Superior temporal gyrus (tissue), 1 donor: ENCODE measurements around the gene SLC30A7.
"Not testable (repeated sequence)": the region's sequence is repeated elsewhere in the genome, so short reads cannot be mapped to it uniquely, and the experiment has no call there.

Experiments
- DNase-seq: peaks from one replicate; pipeline ENCODE4 v3.0.0-alpha.2; 2016; ENCODE audit errors: extremely low spot score

Gene SLC30A7

GRCh38 chr1:100895540-100896480 lies at the start of gene SLC30A7:
Gene SLC30A7 (plus strand): TSS chr1:100896090. CDS start chr1:100896263, 173 bp downstream.
- DNase-seq = peak; percentile 87

- DNase-seq = no peak
These were observed 48.4 kb upstream of the SLC30A7 start for GRCh38 chr1:100847361-100848082.

DNA sequence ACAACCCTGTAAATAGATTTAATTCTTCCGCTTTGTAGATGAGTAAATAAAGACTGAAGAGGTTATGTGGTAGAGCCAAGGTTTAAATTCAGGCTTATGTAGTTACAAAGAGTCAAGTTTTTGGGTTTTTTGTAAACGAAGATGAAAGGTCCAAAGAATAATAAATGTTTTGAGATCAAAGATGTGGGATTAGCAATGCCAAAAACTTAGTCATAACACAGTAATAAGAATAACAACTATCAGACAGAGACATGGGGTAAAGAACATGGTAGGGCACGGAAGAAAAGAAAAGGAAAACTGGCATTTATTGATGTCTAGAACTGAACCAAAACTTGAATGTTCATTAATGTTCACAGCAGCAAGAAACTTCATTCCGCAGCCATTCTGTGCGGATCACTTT lies 44.2 kb upstream of the SLC30A7 start:
- no peak for DNase-seq

DNA sequence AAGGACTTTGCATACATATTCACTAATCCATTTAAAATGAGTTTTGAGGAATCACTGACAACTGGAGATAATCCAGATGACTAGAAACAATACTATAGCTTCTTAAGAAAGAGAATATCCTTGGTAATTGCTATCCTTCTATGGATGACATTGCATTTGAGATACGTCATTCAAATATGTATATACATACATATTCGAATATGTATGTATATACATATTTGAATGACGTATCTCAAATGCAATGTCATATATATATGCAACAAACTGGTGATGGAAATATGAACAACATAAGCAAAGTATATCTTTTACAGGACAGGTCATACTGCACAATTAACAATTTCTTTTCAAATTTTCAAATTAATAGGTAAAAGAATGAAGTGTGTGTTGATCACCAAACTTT lies 42.9 kb upstream of the SLC30A7 start:
- DNase-seq = no peak

DNA sequence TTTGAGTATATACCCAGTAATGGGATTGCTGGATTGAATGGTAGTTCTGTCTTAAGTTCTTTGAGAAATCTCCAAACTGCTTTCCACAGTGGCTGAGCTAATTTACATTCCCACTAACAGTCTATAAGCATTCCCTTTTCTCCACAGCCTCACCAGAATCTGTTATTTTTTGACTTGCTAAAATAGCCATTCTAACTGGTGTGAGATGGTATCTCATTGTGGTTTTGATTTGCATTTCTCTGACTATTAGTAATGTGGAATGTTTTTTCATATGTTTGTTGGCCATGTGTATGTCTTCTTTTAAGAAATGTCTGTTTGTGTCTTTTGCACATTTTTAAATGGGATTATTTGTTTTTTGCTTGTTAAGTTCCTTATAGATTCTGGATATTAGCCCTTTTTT lies 40.8 kb upstream of the SLC30A7 start:
- DNase-seq = not testable (repeated sequence)

- no peak for DNase-seq
These were observed 35.4 kb upstream of the SLC30A7 start for GRCh38 chr1:100860397-100860991.

DNA sequence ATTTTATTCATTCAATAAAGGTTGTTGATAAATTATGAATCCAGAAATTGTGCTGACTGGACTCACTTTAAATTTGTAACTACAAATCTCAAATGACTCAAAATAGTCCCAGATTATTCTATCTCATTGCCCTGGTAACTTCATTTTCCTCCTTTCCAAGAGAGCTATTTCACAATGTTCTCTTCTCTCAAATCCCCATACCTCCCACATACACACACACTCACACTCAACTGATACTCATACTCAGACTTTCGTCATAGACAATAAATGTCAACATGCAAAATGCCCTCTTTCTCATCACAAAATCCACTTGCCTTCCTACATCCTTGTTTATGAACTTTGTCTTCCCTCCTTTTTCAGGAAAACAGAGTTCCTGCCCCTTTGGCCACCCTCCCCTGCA lies 34.5 kb upstream of the SLC30A7 start:
- peak; percentile 30 for DNase-seq

GRCh38 chr1:100862591-100862990 lies 33.3 kb upstream of the SLC30A7 start:
- DNase-seq = no peak

- DNase-seq = peak; percentile 57
These were observed 29.6 kb upstream of the SLC30A7 start for GRCh38 chr1:100866041-100866900.

DNA sequence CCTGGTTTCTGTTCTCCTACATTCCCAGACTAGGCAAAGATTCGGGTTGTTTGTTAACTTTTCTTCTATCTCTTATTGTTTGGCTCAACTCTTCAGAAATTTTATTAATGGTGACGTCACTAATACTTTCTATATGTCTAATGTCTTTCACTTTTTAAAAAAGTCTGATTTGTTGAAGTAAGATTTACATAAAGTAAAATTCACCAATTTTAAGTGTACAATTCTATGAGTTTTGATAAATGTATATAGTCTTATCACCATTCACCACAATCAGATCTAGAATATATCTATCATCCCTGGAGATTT lies 29.0 kb upstream of the SLC30A7 start:
- DNase-seq = no peak

DNA sequence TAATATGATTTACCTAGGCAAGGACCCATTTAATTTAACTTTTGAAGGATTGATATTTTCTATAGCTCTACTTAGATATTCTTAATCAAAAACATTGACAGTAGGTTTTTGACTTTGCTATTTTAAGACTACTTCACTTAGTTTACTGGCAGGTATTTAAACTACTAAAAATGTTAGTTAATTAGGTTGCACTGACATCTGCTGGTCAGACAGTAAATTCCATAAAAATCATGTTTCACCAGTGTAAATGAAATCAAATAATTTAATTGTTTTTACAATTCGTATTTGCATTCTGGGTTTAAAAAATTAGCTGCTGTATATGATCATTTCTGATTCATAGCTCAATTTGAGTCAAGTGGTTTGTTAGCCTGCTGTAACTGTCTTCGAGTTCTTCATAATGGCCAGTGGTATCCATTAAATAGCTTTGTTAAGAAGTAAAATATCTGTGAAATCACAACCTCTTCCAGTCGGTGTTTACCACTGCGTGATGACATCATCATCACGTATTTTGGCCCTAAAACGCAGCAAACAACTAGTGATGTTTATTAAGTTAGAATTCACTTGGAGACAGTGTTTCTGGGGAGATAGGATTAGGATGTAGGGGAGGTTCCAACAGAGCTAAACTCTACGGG lies 27.4 kb upstream of the SLC30A7 start:
- DNase-seq = peak; percentile 81

GRCh38 chr1:100869996-100870395 lies 25.9 kb upstream of the SLC30A7 start:
- no peak for DNase-seq

DNA sequence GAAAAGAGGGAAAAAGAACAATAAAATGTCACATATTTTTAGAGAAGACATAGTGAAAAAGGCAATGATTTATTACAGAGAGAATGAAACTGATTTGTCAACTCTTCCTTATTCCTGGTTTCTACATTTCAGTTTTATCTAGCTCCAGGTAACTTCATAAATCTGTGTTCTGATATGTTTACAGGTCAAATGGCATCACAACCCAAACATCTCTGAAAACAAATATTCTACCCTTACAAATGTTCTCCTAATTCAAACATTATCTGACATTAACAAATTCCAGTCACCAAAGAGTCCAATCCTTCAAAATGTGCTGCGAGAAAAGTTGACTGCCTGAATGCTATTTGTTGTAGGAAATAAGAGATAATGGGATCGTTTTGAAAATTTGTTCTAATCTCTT lies 21.5 kb upstream of the SLC30A7 start:
- DNase-seq = no peak

GRCh38 chr1:100875228-100875627 lies 20.7 kb upstream of the SLC30A7 start:
- no peak for DNase-seq

DNA sequence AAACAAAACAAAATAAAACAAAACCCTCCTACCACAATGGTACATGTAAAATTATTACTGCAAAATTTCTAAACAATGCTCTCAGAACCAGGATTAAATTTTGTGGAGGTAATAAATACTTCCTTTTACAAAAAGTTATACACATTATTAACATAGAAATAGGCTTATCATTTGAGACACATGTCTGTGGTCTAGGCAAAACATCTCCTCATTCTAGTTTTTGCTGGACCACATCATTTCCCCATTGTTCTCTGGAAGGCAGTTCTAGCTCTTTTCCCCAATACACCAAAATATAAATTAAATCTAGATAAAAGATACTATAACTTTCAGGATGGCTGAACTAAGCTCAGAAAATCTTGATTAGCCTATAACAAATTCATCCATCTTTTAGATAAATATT lies 19.6 kb upstream of the SLC30A7 start:
- no peak for DNase-seq

GRCh38 chr1:100879422-100879821 lies 16.5 kb upstream of the SLC30A7 start:
- DNase-seq = no peak

GRCh38 chr1:100881687-100882086 lies 14.2 kb upstream of the SLC30A7 start:
- DNase-seq = no peak

DNA sequence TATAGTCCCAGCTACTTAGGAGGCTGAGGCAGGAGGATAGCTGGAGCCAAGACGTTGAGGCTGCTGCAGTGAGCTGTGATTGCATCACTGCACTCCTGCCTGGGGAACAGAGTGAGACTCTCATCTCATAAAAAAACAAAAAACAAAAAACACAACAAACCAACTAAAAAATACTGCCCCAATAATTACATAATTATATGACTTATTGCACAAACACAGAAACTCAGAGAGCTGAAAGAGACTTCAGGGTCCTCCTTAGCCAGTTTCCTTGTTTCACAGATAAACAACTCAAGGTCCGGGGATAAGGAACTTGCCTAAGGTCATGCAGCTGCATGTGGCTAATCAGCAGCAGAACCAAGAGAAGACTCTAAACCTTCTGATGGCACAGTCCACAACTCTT lies 13.2 kb upstream of the SLC30A7 start:
- no peak for DNase-seq

DNA sequence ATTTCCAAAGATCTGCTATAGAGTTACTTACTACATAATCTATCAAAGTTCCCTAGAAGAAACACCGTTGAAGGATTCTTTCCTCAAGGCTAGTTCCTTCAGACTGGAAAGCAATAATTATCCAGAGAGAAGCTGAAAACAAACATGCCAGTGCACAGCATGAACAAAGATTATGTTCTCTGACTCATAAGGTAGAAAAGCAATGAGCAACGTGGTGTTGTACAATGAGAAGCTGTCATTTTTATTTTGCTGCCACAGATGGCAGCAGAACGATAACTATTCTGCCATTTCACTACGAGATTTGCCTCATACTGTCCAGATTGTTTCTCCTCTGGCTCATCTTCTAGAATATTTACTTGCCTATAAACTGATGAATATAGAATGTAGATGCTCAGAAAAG lies 11.9 kb upstream of the SLC30A7 start:
- peak; percentile 57 for DNase-seq

- not testable (repeated sequence) for DNase-seq
These were observed 6.9 kb upstream of the SLC30A7 start for GRCh38 chr1:100889007-100889406.

GRCh38 chr1:100889869-100890482 lies 5.9 kb upstream of the SLC30A7 start:
- DNase-seq = not testable (repeated sequence)
